ENCODE measurements around the gene PYDC2. TPM values are rescaled to one million over a fixed set of nuclear protein-coding genes. Genes with fewer than 3 reads are reported as not detected.

PYDC2 gene
- not detected in 2 replicates for total RNA-seq

DNA sequence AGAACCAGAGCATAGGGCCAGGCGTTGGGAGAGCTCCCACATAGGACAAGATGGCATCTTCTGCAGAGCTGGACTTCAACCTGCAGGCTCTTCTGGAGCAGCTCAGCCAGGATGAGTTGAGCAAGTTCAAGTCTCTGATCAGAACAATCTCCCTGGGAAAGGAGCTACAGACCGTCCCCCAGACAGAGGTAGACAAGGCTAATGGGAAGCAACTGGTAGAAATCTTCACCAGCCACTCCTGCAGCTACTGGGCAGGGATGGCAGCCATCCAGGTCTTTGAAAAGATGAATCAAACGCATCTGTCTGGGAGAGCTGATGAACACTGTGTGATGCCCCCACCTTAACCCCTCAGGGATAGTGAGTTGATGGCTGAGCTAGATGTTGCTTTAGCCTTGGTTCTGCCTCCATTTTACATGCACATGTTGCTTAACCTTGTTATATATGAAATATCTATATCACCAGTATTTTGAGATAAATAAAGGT lies at the start of gene PYDC2:
TSS of gene PYDC2 (plus strand) at position 51 of the 483 bp plus-strand sequence. CDS start at position 51, 0 bp downstream.
- Histone ChIP-seq H2AFZ (ENCODE audit: low read length) (no peak within 1 kb of the TSS), H3K4me1 (ENCODE audit: insufficient read depth, low read length) (no peaks in the 10 kb centered on the region), H3K4me2 (ENCODE audit: insufficient read depth, low read length) (no peak within 1 kb of the TSS), H3K9me3 (ENCODE audit: low read depth, low read length) (no peaks in the 10 kb centered on the region), H3K4me3 (ENCODE audit: insufficient read depth, low read length) (no peak within 1 kb of the TSS), H3K27me3 (ENCODE audit: insufficient read depth, low read length) (no peaks in the 10 kb centered on the region), H4K20me1 (ENCODE audit: insufficient read depth, low read length) (no peaks in the 10 kb centered on the region), H3K27ac (ENCODE audit: low read depth, low read length) (no peak within 1 kb of the TSS), H3K36me3 (ENCODE audit: insufficient read depth, low read length) (no peaks in the 10 kb centered on the region), H3K79me2 (ENCODE audit: insufficient read depth, low read length) (no peaks in the 10 kb centered on the region)
- DNase-seq (ENCODE audit: insufficient read length, low spot score, missing footprints) = no peak
- TF ChIP-seq CTCF (IDR thresholded peaks at IDR 0.05; ENCODE audit: extremely low read depth, low read depth, low read length) = no peak

DNA sequence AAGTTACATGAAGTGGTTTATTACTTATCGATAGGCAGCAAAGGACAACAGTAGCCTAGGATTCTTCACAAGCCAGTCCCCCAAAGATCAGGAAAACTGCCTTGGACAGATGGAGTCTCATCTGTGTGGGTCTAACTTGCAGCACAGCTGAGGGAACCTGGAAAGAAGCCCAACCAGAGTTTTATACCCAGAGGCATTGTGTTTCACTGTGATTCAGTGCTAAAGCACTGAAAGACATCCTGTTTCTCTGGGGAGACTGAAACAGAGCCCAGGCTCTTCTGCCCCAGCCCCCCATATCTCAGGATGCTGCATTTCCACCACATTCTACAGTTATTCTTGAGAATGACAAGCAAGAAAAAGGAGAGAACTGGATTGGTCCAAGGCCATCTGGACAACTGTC lies 48.2 kb upstream of the PYDC2 start:
- H3K79me2 ChIP-seq (ENCODE audit: insufficient read depth, low read length) = no peaks in the 10 kb centered on the region
- no peaks in the 10 kb centered on the region for H3K9me3 ChIP-seq (ENCODE audit: low read depth, low read length)
- H3K36me3 ChIP-seq (ENCODE audit: insufficient read depth, low read length) = no peaks in the 10 kb centered on the region
- H3K4me2 ChIP-seq (ENCODE audit: insufficient read depth, low read length) = peak overlapping the region; percentile 32
- H4K20me1 ChIP-seq (ENCODE audit: insufficient read depth, low read length) = no peaks in the 10 kb centered on the region
- TF ChIP-seq CTCF (IDR thresholded peaks at IDR 0.05; ENCODE audit: extremely low read depth, low read depth, low read length) = no peak
- no peak overlapping the region for H3K27ac ChIP-seq (ENCODE audit: low read depth, low read length)
- H2AFZ ChIP-seq (ENCODE audit: low read length) = no peak overlapping the region
- peaks cover 5% of the 10 kb centered on the region for H3K4me1 ChIP-seq (ENCODE audit: insufficient read depth, low read length)
- peak; percentile 85 for DNase-seq (ENCODE audit: insufficient read length, low spot score, missing footprints)
- H3K4me3 ChIP-seq (ENCODE audit: insufficient read depth, low read length) = no peak overlapping the region
- H3K27me3 ChIP-seq (ENCODE audit: insufficient read depth, low read length) = no peaks in the 10 kb centered on the region

DNA sequence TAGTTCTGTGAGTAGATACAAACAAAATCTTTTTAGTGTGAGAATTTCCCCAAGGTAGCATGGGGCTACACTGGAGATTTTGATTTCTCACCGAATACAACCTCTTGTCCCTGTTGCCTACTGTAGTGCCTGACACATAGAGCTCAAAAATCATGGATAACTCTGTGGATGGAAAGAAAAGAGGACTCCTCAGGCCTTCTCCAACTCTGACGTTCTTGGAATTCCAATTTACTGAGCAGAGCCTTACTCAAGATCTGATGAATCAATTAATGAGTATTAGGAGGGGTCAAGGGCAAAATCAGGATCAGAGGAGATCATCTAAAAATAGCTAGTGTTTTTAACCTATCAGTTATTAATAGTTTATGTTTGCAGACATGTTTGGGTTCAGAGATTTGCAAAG lies 46.7 kb upstream of the PYDC2 start:
- H4K20me1 ChIP-seq (ENCODE audit: insufficient read depth, low read length) = no peaks in the 10 kb centered on the region
- H3K4me3 ChIP-seq (ENCODE audit: insufficient read depth, low read length) = no peak overlapping the region
- no peak overlapping the region for H3K27ac ChIP-seq (ENCODE audit: low read depth, low read length)
- H2AFZ ChIP-seq (ENCODE audit: low read length) = no peak overlapping the region
- H3K79me2 ChIP-seq (ENCODE audit: insufficient read depth, low read length) = no peaks in the 10 kb centered on the region
- no peaks in the 10 kb centered on the region for H3K27me3 ChIP-seq (ENCODE audit: insufficient read depth, low read length)
- H3K4me2 ChIP-seq (ENCODE audit: insufficient read depth, low read length) = no peak overlapping the region
- no peak for TF ChIP-seq CTCF (IDR thresholded peaks at IDR 0.05; ENCODE audit: extremely low read depth, low read depth, low read length)
- no peaks in the 10 kb centered on the region for H3K9me3 ChIP-seq (ENCODE audit: low read depth, low read length)
- H3K36me3 ChIP-seq (ENCODE audit: insufficient read depth, low read length) = no peaks in the 10 kb centered on the region
- peaks cover 5% of the 10 kb centered on the region for H3K4me1 ChIP-seq (ENCODE audit: insufficient read depth, low read length)
- DNase-seq (ENCODE audit: insufficient read length, low spot score, missing footprints) = no peak

- H3K27ac ChIP-seq (ENCODE audit: low read depth, low read length) = no peak overlapping the region
- no peak overlapping the region for H2AFZ ChIP-seq (ENCODE audit: low read length)
These were observed 46.2 kb upstream of the PYDC2 start for GRCh38 chr3:191414732-191415131.

More at GRCh38 chr3:191414732-191415131, 46.2 kb upstream of the PYDC2 start:
- H4K20me1 ChIP-seq (ENCODE audit: insufficient read depth, low read length) = no peaks in the 10 kb centered on the region
- no peaks in the 10 kb centered on the region for H3K27me3 ChIP-seq (ENCODE audit: insufficient read depth, low read length)
- no peak for TF ChIP-seq CTCF (IDR thresholded peaks at IDR 0.05; ENCODE audit: extremely low read depth, low read depth, low read length)
- DNase-seq (ENCODE audit: insufficient read length, low spot score, missing footprints) = no peak
- H3K9me3 ChIP-seq (ENCODE audit: low read depth, low read length) = no peaks in the 10 kb centered on the region
- peaks cover 5% of the 10 kb centered on the region for H3K4me1 ChIP-seq (ENCODE audit: insufficient read depth, low read length)
- H3K79me2 ChIP-seq (ENCODE audit: insufficient read depth, low read length) = no peaks in the 10 kb centered on the region
- no peak overlapping the region for H3K4me2 ChIP-seq (ENCODE audit: insufficient read depth, low read length)
- H3K36me3 ChIP-seq (ENCODE audit: insufficient read depth, low read length) = no peaks in the 10 kb centered on the region
- no peak overlapping the region for H3K4me3 ChIP-seq (ENCODE audit: insufficient read depth, low read length)
